ENCODE measurements around the gene MAP4K5.

MAP4K5 gene

DNA sequence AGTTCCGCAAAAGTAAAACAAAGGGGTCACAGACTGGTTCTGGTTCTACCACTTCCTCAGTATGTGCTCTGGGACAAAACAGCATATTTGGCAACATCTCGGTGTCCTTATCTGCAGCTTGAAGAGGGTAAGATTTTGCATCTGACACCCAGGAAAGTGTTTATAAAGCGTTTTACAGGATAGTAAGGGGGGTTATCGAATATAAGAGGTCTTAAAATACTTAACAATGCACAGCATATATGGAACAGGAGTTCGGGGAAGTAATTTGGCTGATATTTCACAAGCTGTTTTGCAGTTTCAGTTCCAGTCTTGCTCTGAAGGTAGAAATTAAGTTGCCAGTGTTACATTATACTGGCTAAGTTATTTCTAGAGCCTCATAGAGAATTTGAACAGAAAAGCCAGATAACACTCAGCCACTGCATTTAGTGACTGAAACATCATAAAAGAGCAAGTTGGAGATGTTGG lies 904 bp upstream of the MAP4K5 start:
- no peak for TF ChIP-seq Cebpa-rat (IDR thresholded peaks at IDR 0.05)
- H3K27ac ChIP-seq: no peak overlapping the region
- H3K9ac ChIP-seq: no peak overlapping the region; the same call in 1 of the 2 replicates

DNA sequence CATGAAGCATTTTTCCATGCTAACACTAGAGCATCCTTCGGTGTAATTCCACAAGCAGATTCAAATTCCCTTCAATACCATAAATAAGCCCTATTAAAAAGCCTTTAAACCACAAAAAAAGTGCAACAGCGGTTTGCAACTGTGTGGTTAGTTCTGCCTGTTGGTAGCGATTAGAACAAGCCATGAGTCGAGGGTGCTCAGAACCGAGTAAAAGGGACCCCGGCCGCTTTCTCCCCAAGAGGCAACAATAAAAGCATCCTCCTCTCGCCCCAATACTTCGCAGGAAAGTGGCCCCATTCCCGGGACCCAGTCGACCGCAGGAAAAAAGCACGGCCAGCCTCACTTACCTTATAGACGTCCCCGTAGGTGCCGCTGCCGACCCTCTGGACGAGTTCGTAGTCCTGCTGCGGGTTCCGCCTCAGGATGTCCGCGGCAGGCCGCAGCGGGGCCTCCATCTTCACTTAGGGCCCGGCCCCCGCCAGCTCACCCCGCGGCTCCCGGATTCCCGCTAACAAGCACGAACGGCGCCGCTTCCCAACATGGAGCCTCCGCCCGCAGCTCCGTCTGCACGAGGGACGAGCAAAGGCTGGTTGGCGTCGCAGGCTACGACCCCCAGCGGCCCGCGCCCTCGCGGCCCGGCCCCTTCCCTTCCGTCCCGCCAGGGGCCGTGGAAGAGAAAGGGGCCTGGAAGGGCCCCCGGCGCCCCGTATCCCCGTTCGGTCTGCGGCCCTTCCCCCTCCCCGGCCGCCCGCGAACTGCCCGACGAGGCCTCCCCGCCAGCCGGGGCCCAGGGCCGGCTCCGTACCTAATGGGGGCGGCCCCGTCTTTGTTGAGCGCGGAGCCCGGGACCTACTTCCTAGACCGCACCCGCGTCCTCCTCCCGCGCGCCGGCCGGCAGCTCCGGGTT lies 521 bp downstream of the MAP4K5 start:
- Histone ChIP-seq H3K36me3 (peaks cover 4% of the 10 kb centered on the region; the same call in 1 of the 2 replicates), H3K27ac (peak overlapping the region; percentile 97), H3K27me3 (no peaks in the 10 kb centered on the region)

More for the DNA sequence above, 904 bp upstream of the MAP4K5 start:
- H3K4me2 ChIP-seq: peak overlapping the region; percentile 80
- H3K27me3 ChIP-seq: no peaks in the 10 kb centered on the region
- H3K36me3 ChIP-seq: peaks cover 4% of the 10 kb centered on the region; the same call in 1 of the 2 replicates
- H3K9me3 ChIP-seq: peaks cover 19% of the 10 kb centered on the region
- peaks cover 37% of the 10 kb centered on the region for H4K20me1 ChIP-seq
- peaks cover 42% of the 10 kb centered on the region for H3K4me1 ChIP-seq
- H3K4me3 ChIP-seq: peak overlapping the region; percentile 88; the same call in 1 of the 2 replicates

DNA sequence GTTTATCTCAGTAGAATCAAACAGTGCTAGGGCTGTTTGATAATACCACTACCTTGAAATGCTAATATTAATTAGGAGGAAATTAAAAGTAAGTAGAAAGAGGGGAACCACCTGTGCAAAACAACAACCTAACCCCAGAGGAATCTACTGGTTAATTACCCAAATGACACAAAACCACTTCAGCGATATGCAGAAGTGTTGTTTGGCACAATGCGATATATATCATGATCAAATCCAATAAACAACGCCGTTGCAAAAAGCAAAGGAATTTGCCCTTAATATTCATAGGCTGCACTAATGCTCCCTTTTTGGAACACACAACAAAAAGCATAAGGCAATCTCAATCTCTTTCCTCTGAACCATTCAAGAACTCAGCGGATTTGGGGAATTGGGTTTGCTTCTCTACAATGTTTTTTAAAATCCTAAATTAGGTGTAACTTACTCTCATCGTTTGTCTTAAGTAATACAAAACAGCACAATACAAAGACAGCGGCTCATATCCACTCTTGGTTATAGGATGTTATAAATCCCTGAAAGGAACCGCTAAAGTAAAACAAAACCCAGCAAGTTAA lies 1.5 kb downstream of the MAP4K5 start:
- Histone ChIP-seq H3K36me3 (peaks cover 11% of the 10 kb centered on the region; the same call in 1 of the 2 replicates), H3K27me3 (no peaks in the 10 kb centered on the region), H3K4me2 (peak overlapping the region; percentile 80), H3K4me3 (peak overlapping the region; percentile 88), H3K4me1 (peaks cover 51% of the 10 kb centered on the region), H3K27ac (no peak overlapping the region), H3K9ac (peak overlapping the region; percentile 93), H3K9me3 (no peaks in the 10 kb centered on the region), H4K20me1 (peaks cover 60% of the 10 kb centered on the region)
- no peak for TF ChIP-seq Cebpa-rat (IDR thresholded peaks at IDR 0.05)

More for the DNA sequence above, 521 bp downstream of the MAP4K5 start:
- H3K9me3 ChIP-seq: peaks cover 4% of the 10 kb centered on the region; the same call in 1 of the 2 replicates
- H4K20me1 ChIP-seq: peaks cover 51% of the 10 kb centered on the region
- H3K4me2 ChIP-seq: peak overlapping the region; percentile 80
- no peak for TF ChIP-seq Cebpa-rat (IDR thresholded peaks at IDR 0.05)
- peaks cover 51% of the 10 kb centered on the region for H3K4me1 ChIP-seq
- peak overlapping the region; percentile 88 for H3K4me3 ChIP-seq
- H3K9ac ChIP-seq: peak overlapping the region; percentile 93

DNA sequence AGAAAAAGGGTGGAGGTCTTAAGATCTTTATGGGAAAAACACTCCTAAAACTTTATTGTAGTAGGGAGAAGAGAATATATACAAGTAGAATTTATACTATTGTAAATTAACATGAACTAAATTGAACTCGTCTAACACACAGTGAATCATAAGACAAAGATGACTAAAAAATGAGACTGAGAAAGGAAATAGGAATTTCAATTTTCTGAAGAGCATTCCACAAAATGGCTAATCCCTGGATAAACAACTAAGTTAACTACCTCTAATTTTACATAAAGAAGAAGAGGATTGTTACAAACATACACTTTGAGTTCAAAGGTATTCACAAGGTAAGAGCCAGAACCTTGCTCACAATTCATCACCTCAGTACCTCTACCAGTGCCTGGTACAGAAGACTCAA lies 2.0 kb downstream of the MAP4K5 start:
- peak overlapping the region; percentile 88 for H3K4me3 ChIP-seq
- peak overlapping the region; percentile 80 for H3K4me2 ChIP-seq
- H4K20me1 ChIP-seq: peaks cover 66% of the 10 kb centered on the region
- H3K9ac ChIP-seq: 0 out of 2 replicates have a peak overlapping the region, but pooled peaks have one; percentile 93
- H3K9me3 ChIP-seq: no peaks in the 10 kb centered on the region
- peaks cover 51% of the 10 kb centered on the region for H3K4me1 ChIP-seq
- peaks cover 11% of the 10 kb centered on the region; the same call in 1 of the 2 replicates for H3K36me3 ChIP-seq
- TF ChIP-seq Cebpa-rat (IDR thresholded peaks at IDR 0.05): no peak
- no peaks in the 10 kb centered on the region for H3K27me3 ChIP-seq
- H3K27ac ChIP-seq: no peak overlapping the region

DNA sequence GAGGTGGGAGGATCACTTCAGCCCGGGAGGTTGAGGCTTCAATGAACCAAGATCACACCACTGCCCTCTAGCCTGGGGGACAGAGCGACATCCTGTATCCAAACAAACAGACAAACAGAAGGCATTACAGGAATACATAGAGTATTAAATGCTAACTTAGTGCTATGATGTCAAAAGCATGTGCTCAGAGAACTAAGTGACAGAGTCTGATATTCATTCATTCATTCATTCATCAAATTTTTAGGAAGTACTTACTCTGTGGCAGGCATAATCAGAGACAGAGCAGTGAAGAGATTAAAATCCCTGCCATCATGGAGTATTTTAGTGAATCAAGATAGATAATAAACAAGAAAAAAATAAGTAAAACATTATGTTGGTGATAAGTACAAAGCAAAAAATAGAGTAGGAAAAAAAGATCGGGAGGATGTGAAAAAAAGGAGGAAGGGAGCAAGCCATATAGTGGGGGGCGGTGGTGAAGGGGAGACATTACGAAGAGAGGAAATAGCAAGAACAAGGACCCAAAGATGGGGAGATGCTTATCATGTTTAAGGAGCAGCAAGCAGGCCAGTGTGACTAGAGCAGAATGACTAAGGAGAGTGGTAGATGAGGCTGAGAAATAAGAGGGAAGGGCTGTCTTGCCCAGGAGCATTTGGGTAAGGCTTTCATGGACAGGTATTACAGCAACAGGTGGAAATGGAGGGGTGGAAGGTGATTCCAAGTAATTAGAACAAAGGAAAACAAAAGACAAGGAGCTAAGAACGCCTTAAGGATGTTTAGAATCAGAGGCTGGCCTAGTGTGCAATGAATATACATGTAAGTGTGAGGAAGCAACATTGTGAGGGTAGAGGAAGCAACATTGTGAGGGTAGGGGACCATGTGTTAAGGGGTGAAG lies 2.8 kb downstream of the MAP4K5 start:
- Histone ChIP-seq H3K9me3 (no peaks in the 10 kb centered on the region), H3K9ac (0 out of 2 replicates have a peak overlapping the region, but pooled peaks have one; percentile 23), H3K36me3 (peaks cover 16% of the 10 kb centered on the region; the same call in 1 of the 2 replicates), H4K20me1 (peaks cover 74% of the 10 kb centered on the region), H3K27ac (no peak overlapping the region), H3K4me1 (peaks cover 51% of the 10 kb centered on the region), H3K4me3 (no peak overlapping the region), H3K27me3 (no peaks in the 10 kb centered on the region), H3K4me2 (peak overlapping the region; percentile 80)
- TF ChIP-seq Cebpa-rat (IDR thresholded peaks at IDR 0.05): no peak

DNA sequence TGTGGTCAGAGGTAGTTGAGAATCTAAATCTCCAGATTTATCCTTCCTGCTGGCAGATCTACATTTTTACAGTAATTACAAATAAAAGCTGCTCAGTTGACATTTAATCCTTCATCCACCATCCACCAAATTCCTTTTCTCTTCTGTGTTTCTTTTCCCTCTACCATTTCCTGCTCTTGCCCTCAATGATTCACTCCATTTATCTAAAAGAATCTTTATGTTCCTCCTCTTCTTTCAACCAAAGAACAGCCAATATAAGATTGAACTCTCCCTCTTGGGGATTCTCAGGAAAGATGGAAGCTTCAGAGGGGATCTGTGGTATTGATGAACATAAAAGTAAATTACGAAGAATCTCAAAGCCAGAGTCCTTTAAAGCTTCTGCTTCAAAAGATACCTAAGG lies 4.4 kb downstream of the MAP4K5 start:
- no peak overlapping the region for H3K27ac ChIP-seq

DNA sequence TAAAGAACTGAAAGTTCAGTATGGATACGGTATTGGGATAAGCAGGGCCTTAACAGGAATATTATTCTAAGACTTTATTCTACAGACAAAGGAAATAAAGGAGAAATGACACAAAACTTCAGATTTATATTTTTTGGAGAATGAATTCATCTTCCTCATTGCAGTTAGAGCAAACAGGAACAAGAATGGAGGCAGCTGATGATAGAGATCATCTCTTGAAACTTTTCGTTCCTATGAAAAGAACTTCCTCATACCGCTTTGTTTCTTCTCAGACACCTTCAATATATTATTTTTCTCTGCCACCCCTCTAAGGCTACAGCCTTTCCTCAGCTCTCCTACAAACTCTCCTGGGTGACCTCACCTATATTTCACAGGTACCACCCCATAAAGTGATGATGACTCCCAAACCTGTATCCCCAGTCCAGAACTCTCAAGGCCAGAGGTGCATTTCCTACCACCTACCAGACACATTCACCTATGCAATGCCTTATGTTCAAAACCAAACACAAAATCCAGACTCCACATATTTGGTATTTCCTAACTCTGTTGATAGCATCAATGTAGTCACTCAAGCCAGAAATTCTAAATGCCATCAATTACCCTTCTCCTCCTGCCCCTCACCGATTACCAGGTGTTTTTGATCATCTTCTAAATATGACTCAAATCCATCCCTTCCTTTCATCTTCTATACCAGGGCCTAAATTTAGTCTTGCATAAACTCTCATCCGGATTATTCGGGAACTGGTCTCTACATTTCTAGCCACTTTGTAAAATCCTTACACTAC lies 7.4 kb downstream of the MAP4K5 start:
- Histone ChIP-seq H3K9ac (no peak overlapping the region), H3K4me1 (peaks cover 25% of the 10 kb centered on the region), H3K4me2 (no peak overlapping the region), H3K27ac (no peak overlapping the region), H3K36me3 (peaks cover 32% of the 10 kb centered on the region), H3K4me3 (no peak overlapping the region), H3K27me3 (no peaks in the 10 kb centered on the region), H3K9me3 (no peaks in the 10 kb centered on the region), H4K20me1 (peaks cover 100% of the 10 kb centered on the region)
- TF ChIP-seq Cebpa-rat (IDR thresholded peaks at IDR 0.05): no peak

More for the DNA sequence above, 4.4 kb downstream of the MAP4K5 start:
- H3K4me1 ChIP-seq: peaks cover 45% of the 10 kb centered on the region
- H3K4me2 ChIP-seq: peak overlapping the region; percentile 51
- peaks cover 89% of the 10 kb centered on the region for H4K20me1 ChIP-seq
- H3K4me3 ChIP-seq: no peak overlapping the region
- no peaks in the 10 kb centered on the region for H3K27me3 ChIP-seq
- no peak overlapping the region for H3K9ac ChIP-seq
- no peak for TF ChIP-seq Cebpa-rat (IDR thresholded peaks at IDR 0.05)
- H3K9me3 ChIP-seq: no peaks in the 10 kb centered on the region
- H3K36me3 ChIP-seq: peaks cover 22% of the 10 kb centered on the region; the same call in 1 of the 2 replicates

DNA sequence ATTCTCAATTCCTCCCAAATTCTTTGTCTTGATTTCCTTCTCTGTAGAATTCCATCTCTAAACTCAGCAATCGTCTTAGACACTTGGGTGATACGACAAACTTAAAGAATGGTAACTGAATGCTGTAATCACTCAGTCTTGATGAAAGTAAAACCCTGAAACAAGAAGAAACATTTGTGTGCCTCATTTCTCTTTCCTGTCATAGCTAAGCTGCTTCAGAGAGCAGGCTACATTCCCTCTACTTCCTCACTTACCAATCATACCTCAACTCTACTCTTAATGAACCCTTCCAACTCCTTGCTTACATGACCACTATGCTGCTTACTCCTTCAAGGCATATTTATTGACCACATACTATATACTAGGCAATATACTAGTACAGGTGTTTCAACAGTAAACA lies 8.3 kb downstream of the MAP4K5 start:
- no peak overlapping the region for H3K9ac ChIP-seq

More for the DNA sequence above, 8.3 kb downstream of the MAP4K5 start:
- Histone ChIP-seq H3K27ac (no peak overlapping the region), H3K4me1 (peaks cover 17% of the 10 kb centered on the region), H3K9me3 (no peaks in the 10 kb centered on the region), H3K27me3 (no peaks in the 10 kb centered on the region), H3K36me3 (peaks cover 38% of the 10 kb centered on the region), H3K4me3 (no peak overlapping the region), H4K20me1 (peaks cover 94% of the 10 kb centered on the region), H3K4me2 (no peak overlapping the region)
- no peak for TF ChIP-seq Cebpa-rat (IDR thresholded peaks at IDR 0.05)
